HepG2 (cell line): Measurements from ENCODE around the gene WTAP. TPM values are rescaled to one million over a fixed set of nuclear protein-coding genes. Genes with fewer than 3 reads are reported as not detected.

ENCODE experiments used
- ADNP ChIP-seq: sonication (generic); formaldehyde crosslinking; IDR thresholded peaks from 2 replicates; pipeline ENCODE4 v1.4.0; 2020; ENCODE audit warnings: missing genetic modification reagents
- ARNT2 ChIP-seq: sonication (generic); formaldehyde crosslinking; IDR thresholded peaks from 2 replicates; pipeline ENCODE4 v1.8.0; 2022; ENCODE audit warnings: mild to moderate bottlenecking, low read depth, missing genetic modification reagents, moderate library complexity
- BRD4 ChIP-seq: sonication (generic); formaldehyde crosslinking; IDR thresholded peaks from 2 replicates; pipeline ENCODE4 v1.4.0; 2020; ENCODE audit warnings: missing genetic modification reagents
- ETV6 ChIP-seq: sonication (generic); formaldehyde crosslinking; conservative IDR thresholded peaks from 2 replicates; pipeline ENCODE4 v1.4.0; 2020; ENCODE audit warnings: missing genetic modification reagents
- GATA4 ChIP-seq: sonication (generic); IDR thresholded peaks from 2 replicates; pipeline ENCODE4 v1.6.1; 2016; ENCODE audit warnings: antibody characterized with exemption, low read depth, borderline replicate concordance
- HOXD1 ChIP-seq: sonication (generic); formaldehyde crosslinking; IDR thresholded peaks from 2 replicates; pipeline ENCODE4 v1.5.0; 2020; ENCODE audit warnings: missing genetic modification reagents
- MIER2 ChIP-seq: IDR thresholded peaks from 2 replicates; pipeline ENCODE4 v1.6.1; 2016; ENCODE audit warnings: missing biosample characterization, missing genetic modification reagents
- MTA1 ChIP-seq: sonication (generic); formaldehyde crosslinking; IDR thresholded peaks from 2 replicates; pipeline ENCODE4 v1.4.0; 2020; ENCODE audit warnings: missing genetic modification reagents, mild to moderate bottlenecking, borderline replicate concordance
- NAIF1 ChIP-seq: sonication (generic); formaldehyde crosslinking; IDR thresholded peaks from 2 replicates; pipeline ENCODE4 v1.5.0; 2020; ENCODE audit warnings: mild to moderate bottlenecking, missing genetic modification reagents, borderline replicate concordance
- NCOR1 ChIP-seq: fragments of 200-600 bp; sonication (generic); IDR thresholded peaks from 2 replicates; pipeline ENCODE4 v1.7.0; 2017; ENCODE audit warnings: antibody characterized with exemption, low read length, borderline replicate concordance
- NFKBIZ ChIP-seq: IDR thresholded peaks from 2 replicates; pipeline ENCODE4 v1.6.1; 2018; ENCODE audit warnings: missing genetic modification reagents, missing compliant biosample characterization
- SAFB2 ChIP-seq: sonication (generic); formaldehyde crosslinking; IDR thresholded peaks from 2 replicates; pipeline ENCODE4 v1.5.1; 2020; ENCODE audit warnings: missing genetic modification reagents, low read depth, mild to moderate bottlenecking, borderline replicate concordance
- TBX2 ChIP-seq: sonication (generic); formaldehyde crosslinking; IDR thresholded peaks from 2 replicates; pipeline ENCODE4 v1.5.0; 2020; ENCODE audit warnings: missing genetic modification reagents, mild to moderate bottlenecking, borderline replicate concordance
- TEAD2 ChIP-seq: sonication (generic); formaldehyde crosslinking; IDR thresholded peaks from 2 replicates; pipeline ENCODE4 v1.9.0; 2021; ENCODE audit warnings: missing genetic modification reagents
- TEAD3 ChIP-seq: optimal IDR thresholded peaks from 2 replicates; pipeline ENCODE3; 2016; ENCODE audit warnings: borderline replicate concordance
- TFE3 ChIP-seq: IDR thresholded peaks from 2 replicates; pipeline ENCODE4 v1.6.1; 2016
- U2AF1 ChIP-seq: fragments of 200-400 bp; formaldehyde crosslinking; optimal IDR thresholded peaks from 2 replicates; pipeline ENCODE3; 2017; ENCODE audit warnings: mild to moderate bottlenecking, low read depth, low read length
- ZBTB7B ChIP-seq: sonication (generic); formaldehyde crosslinking; IDR thresholded peaks from 2 replicates; pipeline ENCODE4 v1.4.0; 2020; ENCODE audit warnings: missing genetic modification reagents
- ZNF317 ChIP-seq: sonication (generic); formaldehyde crosslinking; IDR thresholded peaks from 2 replicates; pipeline ENCODE4 v1.5.0; 2020; ENCODE audit warnings: mild to moderate bottlenecking, missing genetic modification reagents
- ZNF318 ChIP-seq: sonication (generic); formaldehyde crosslinking; IDR thresholded peaks from 2 replicates; pipeline ENCODE4 v1.4.0; 2020; ENCODE audit warnings: mild to moderate bottlenecking, missing genetic modification reagents
- ZNF451 ChIP-seq: sonication (generic); formaldehyde crosslinking; IDR thresholded peaks from 2 replicates; pipeline ENCODE4 v1.5.0; 2020; ENCODE audit warnings: mild to moderate bottlenecking, missing genetic modification reagents
- ZNF782 ChIP-seq: sonication (generic); formaldehyde crosslinking; IDR thresholded peaks from 2 replicates; pipeline ENCODE4 v1.4.0; 2020; ENCODE audit warnings: missing genetic modification reagents, mild to moderate bottlenecking, borderline replicate concordance
- polyA plus RNA-seq, 8 experiments: library from polyadenylated mRNA; depleted of rRNA in 3 of 8; stranded (reverse) in 7 of 8; unstranded in 1 of 8; fragments of >200 nt; fragmentation: Illumina TruSeq in 4 of 8; extraction: Trizol in 4 of 8; gene quantifications; 2 replicates each; pipeline versions ENCODE4 v1.2.1 to v1.2.3, GENCODE V29; 2011 to 2016; ENCODE audit warnings: low read depth in 4 of 8, missing spikeins in 1 of 8, mixed read lengths in 1 of 8; ENCODE audit not compliant: insufficient read depth in 1 of 8
- total RNA-seq, 5 experiments: library from RNA; depleted of rRNA; stranded (reverse); fragments of >200 nt; fragmentation: Illumina TruSeq; extraction: Trizol; gene quantifications; 2 replicates each; pipeline ENCODE4 v1.2.3, GENCODE V29; 2016; ENCODE audit warnings: low read depth in 1 of 5

The WTAP gene
- total and polyA plus RNA-seq, 2 of the 13 experiments (the other 11 are each of a cell fraction or from before 2014, with no cell fraction given) = 31.6 to 167 TPM

- TF ChIP-seq TFE3 (CRISPR knock-in tag) (peak; percentile 82), SAFB2 (peak; percentile 50), MIER2 (peak; percentile 55; the same call in 1 of the 2 replicates), GATA4 (no peak), U2AF1 (peak; percentile 26), TBX2 (CRISPR knock-in tag) (peak; percentile 68), NAIF1 (CRISPR knock-in tag) (no peak; the same call in 1 of the 2 replicates), ZNF317 (CRISPR knock-in tag) (no peak; the same call in 1 of the 2 replicates), ETV6 (0 out of 2 replicates have a peak, but pooled peaks have one; percentile 37), TEAD2 (CRISPR knock-in tag) (0 out of 2 replicates have a peak, but pooled peaks have one; percentile 9), ZNF782 (CRISPR knock-in tag) (no peak), NFKBIZ (CRISPR knock-in tag) (0 out of 2 replicates have a peak, but pooled peaks have one; percentile 13), TEAD3 (CRISPR knock-in tag) (peak; percentile 66), ADNP (CRISPR knock-in tag) (0 out of 2 replicates have a peak, but pooled peaks have one; percentile 38), HOXD1 (CRISPR knock-in tag) (peak; percentile 65; the same call in 1 of the 2 replicates), BRD4 (CRISPR knock-in tag) (no peak; the same call in none of the 2 replicates), ZNF451 (CRISPR knock-in tag) (peak; percentile 51; the same call in 1 of the 2 replicates), ZBTB7B (CRISPR knock-in tag) (peak; percentile 12), ZNF318 (CRISPR knock-in tag) (peak; percentile 42; the same call in 1 of the 2 replicates), NCOR1 (peak; percentile 4; the same call in 1 of the 2 replicates), ARNT2 (peak; percentile 8; the same call in 1 of the 2 replicates), MTA1 (peak; percentile 93)
Measured at GRCh38 chr6:159762681-159763293, 35.5 kb downstream of the WTAP start (continued).
